SK-N-SH treated with all-trans-retinoic acid at 6 μM for 48 hours (cell line): ENCODE measurements around the gene SERPINA1.

ENCODE experiments used
- ATAC-seq: fragments of 200-7000 bp; cut with Tn5 transposase; 3 replicates; pipeline ENCODE4 v1.9.1; 2020; ENCODE audit warnings: mild to moderate bottlenecking, moderate library complexity
- ARNTL ChIP-seq: fragments of 450-650 bp; formaldehyde crosslinking; IDR thresholded peaks from 2 replicates; pipeline ENCODE4 v1.5.0; 2020; ENCODE audit warnings: low read depth, mild to moderate bottlenecking, moderate library complexity, borderline replicate concordance
- BACH2 ChIP-seq: fragments of 250-450 bp; sonication (Bioruptor Pico); IDR thresholded peaks from 2 replicates; pipeline ENCODE4 v1.9.0; 2021; ENCODE audit warnings: mild to moderate bottlenecking, borderline replicate concordance
- CSDC2 ChIP-seq: fragments of 250-450 bp; sonication (Bioruptor Pico); IDR thresholded peaks from 2 replicates; pipeline ENCODE4 v1.5.0; 2020; ENCODE audit warnings: mild to moderate bottlenecking, moderate library complexity
- CSRNP3 ChIP-seq: fragments of 250-450 bp; sonication (Bioruptor Pico); IDR thresholded peaks from 2 replicates; pipeline ENCODE4 v1.5.1; 2021; ENCODE audit warnings: mild to moderate bottlenecking, moderate library complexity
- ESRRG ChIP-seq: fragments of 250-450 bp; sonication (Bioruptor Pico); IDR thresholded peaks from 2 replicates; pipeline ENCODE4 v1.6.1; 2021; ENCODE audit warnings: mild to moderate bottlenecking
- GLIS3 ChIP-seq: fragments of 250-450 bp; sonication (Bioruptor Pico); IDR thresholded peaks from 2 replicates; pipeline ENCODE4 v1.5.0; 2020; ENCODE audit warnings: mild to moderate bottlenecking, moderate library complexity
- ISL1 ChIP-seq: fragments of 250-450 bp; sonication (Bioruptor Pico); IDR thresholded peaks from 2 replicates; pipeline ENCODE4 v2.1.2; 2022; ENCODE audit warnings: mild to moderate bottlenecking, moderate library complexity
- OSR1 ChIP-seq: fragments of 250-450 bp; sonication (Bioruptor Pico); IDR thresholded peaks from 2 replicates; pipeline ENCODE4 v1.8.0; 2022; ENCODE audit warnings: moderate library complexity, mild to moderate bottlenecking, inconsistent platforms
- POU6F1 ChIP-seq: fragments of 250-450 bp; sonication (Bioruptor Pico); IDR thresholded peaks from 2 replicates; pipeline ENCODE4 v1.8.0; 2021; ENCODE audit warnings: low read depth, mild to moderate bottlenecking, moderate library complexity, borderline replicate concordance
- PPARA ChIP-seq: fragments of 250-450 bp; sonication (Bioruptor Pico); IDR thresholded peaks from 2 replicates; pipeline ENCODE4 v1.5.0; 2020; ENCODE audit warnings: mild to moderate bottlenecking, borderline replicate concordance
- RARB ChIP-seq: fragments of 250-450 bp; sonication (Bioruptor Pico); IDR thresholded peaks from 2 replicates; pipeline ENCODE4 v1.8.0; 2021; ENCODE audit warnings: mild to moderate bottlenecking, moderate library complexity
- TCF4 ChIP-seq: fragments of 250-450 bp; sonication (Bioruptor Pico); IDR thresholded peaks from 2 replicates; pipeline ENCODE4 v1.8.0; 2021; ENCODE audit warnings: mild to moderate bottlenecking, moderate library complexity, borderline replicate concordance
- TOX ChIP-seq: fragments of 250-450 bp; sonication (Bioruptor Pico); IDR thresholded peaks from 2 replicates; pipeline ENCODE4 v1.8.0; 2021; ENCODE audit warnings: mild to moderate bottlenecking, moderate library complexity, borderline replicate concordance
- TSHZ2 ChIP-seq: fragments of 250-450 bp; sonication (Bioruptor Pico); IDR thresholded peaks from 2 replicates; pipeline ENCODE4 v1.5.0; 2020; ENCODE audit warnings: mild to moderate bottlenecking, moderate library complexity
- ZC3H10 ChIP-seq: fragments of 250-450 bp; sonication (Bioruptor Pico); IDR thresholded peaks from 2 replicates; pipeline ENCODE4 v1.5.1; 2021; ENCODE audit warnings: mild to moderate bottlenecking, moderate library complexity
- ZFP3 ChIP-seq: fragments of 250-450 bp; sonication (Bioruptor Pico); IDR thresholded peaks from 2 replicates; pipeline ENCODE4 v1.5.0; 2020; ENCODE audit warnings: mild to moderate bottlenecking, moderate library complexity
- ZFP30 ChIP-seq: fragments of 450-650 bp; formaldehyde crosslinking; IDR thresholded peaks from 2 replicates; pipeline ENCODE4 v1.5.0; 2022; ENCODE audit warnings: mild to moderate bottlenecking, moderate library complexity
- ZNF565 ChIP-seq: fragments of 450-650 bp; formaldehyde crosslinking; conservative IDR thresholded peaks from 2 replicates; pipeline ENCODE4 v1.5.0; 2020; ENCODE audit warnings: low read depth, mild to moderate bottlenecking, moderate library complexity
- ZNF8 ChIP-seq: fragments of 450-650 bp; formaldehyde crosslinking; IDR thresholded peaks from 2 replicates; pipeline ENCODE4 v1.5.0; 2020; ENCODE audit warnings: mild to moderate bottlenecking, moderate library complexity
- TF ChIP-seq, protein P1 (sequence below): fragments of 250-450 bp; sonication (Bioruptor Pico); IDR thresholded peaks from 2 replicates; pipeline ENCODE4 v1.8.0; 2020; ENCODE audit warnings: mild to moderate bottlenecking, moderate library complexity, borderline replicate concordance
- TF ChIP-seq, protein P2 (sequence below): fragments of 250-450 bp; sonication (Bioruptor Pico); IDR thresholded peaks from 2 replicates; pipeline ENCODE4 v1.5.1; 2020; ENCODE audit warnings: low read depth, mild to moderate bottlenecking, moderate library complexity

The SERPINA1 gene

DNA sequence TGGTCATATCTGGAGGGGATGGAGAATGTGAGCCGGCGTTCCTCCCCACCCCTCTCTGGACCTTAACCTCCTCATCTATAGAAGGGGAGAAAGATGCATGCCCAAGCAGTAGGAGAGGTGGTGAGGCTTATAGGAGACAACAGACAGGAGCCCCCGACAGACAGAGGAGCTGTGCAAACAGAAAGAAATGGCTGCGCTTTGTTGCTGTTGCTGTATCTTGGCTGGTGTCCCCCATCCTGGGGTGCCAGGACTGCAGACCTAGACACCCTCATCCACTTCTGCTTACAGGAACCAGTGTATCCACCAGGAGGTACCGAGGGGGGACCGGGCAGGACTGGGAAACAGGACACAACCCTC lies 397 bp downstream of the SERPINA1 start:
- no peak for TF ChIP-seq TSHZ2
- no peak for TF ChIP-seq OSR1
- TF ChIP-seq ESRRG (CRISPR knock-in tag): no peak
- TF ChIP-seq GLIS3: no peak
- no peak for TF ChIP-seq ZNF565 (CRISPR knock-in tag)
- no peak for TF ChIP-seq TCF4 (CRISPR knock-in tag)
- no peak for TF ChIP-seq CSRNP3 (CRISPR knock-in tag)
- no peak for TF ChIP-seq RARB (CRISPR knock-in tag)
- TF ChIP-seq TOX: no peak
- TF ChIP-seq ZNF8 (CRISPR knock-in tag): no peak
- no peak for TF ChIP-seq ISL1 (CRISPR knock-in tag)
- no peak for TF ChIP-seq ZC3H10 (CRISPR knock-in tag)
- ATAC-seq: no peak

DNA sequence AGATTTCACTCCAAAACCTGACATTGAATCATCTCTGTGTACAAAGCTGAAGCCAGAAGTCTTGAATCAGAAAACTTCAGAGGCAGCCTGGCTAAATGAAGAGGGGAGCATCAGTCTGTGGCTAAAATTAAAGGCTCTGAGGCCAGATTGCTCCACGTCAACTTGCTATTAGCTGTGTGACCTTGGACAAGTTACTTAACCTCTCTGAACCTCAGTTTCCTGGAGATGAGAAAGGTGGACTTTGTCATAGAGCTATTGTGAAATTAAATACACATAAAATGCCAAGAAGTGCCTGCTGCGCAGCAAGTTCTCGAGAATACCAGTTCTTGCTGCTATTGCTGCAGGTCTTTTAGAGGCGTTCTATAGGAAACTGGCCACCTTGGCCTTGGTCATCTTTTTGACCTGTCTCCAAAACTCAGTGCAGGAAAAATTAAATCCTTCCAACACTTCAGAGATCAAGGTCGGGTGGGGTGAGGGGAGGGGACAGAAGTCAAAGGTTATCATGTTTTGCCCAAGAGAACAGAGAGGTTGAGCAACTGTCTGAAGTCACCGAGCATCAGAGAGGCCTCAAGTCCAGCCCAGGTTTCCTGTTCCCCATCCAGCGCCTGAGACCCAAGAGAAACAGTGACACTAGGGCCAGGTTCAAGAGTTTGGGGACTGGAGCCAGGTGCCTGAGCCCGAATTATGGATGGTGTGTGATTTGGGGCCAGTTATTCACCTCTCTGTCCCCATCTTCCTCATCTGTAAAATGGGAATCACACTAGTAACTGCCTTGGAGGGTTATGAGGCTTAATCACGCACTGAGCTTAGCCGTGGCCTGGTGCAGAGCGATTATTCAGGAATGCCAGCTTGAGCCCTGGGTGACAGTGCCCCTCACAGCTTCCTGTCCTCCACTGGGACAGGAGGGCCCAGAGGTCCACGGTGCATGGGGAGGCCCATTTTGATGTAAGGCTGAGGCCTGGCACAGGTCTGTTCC lies 1.1 kb downstream of the SERPINA1 start:
- ATAC-seq: no peak
- TF ChIP-seq RARB (CRISPR knock-in tag) (no peak), ZFP3 (CRISPR knock-in tag) (no peak), TOX (no peak), TSHZ2 (no peak), CSRNP3 (CRISPR knock-in tag) (no peak), ARNTL (CRISPR knock-in tag) (no peak)
- TF ChIP-seq, protein P1, sequence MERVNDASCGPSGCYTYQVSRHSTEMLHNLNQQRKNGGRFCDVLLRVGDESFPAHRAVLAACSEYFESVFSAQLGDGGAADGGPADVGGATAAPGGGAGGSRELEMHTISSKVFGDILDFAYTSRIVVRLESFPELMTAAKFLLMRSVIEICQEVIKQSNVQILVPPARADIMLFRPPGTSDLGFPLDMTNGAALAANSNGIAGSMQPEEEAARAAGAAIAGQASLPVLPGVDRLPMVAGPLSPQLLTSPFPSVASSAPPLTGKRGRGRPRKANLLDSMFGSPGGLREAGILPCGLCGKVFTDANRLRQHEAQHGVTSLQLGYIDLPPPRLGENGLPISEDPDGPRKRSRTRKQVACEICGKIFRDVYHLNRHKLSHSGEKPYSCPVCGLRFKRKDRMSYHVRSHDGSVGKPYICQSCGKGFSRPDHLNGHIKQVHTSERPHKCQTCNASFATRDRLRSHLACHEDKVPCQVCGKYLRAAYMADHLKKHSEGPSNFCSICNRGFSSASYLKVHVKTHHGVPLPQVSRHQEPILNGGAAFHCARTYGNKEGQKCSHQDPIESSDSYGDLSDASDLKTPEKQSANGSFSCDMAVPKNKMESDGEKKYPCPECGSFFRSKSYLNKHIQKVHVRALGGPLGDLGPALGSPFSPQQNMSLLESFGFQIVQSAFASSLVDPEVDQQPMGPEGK (CRISPR knock-in tag): no peak
- TF ChIP-seq, all 23 proteins: peak for 0

GRCh38 chr14:94386085-94387031 lies 2.0 kb downstream of the SERPINA1 start:
- no peak for ATAC-seq
- TF ChIP-seq TOX: no peak
- no peak for TF ChIP-seq POU6F1 (CRISPR knock-in tag)
- TF ChIP-seq ZFP30 (CRISPR knock-in tag): no peak
- no peak for TF ChIP-seq RARB (CRISPR knock-in tag)
- no peak for TF ChIP-seq CSDC2 (CRISPR knock-in tag)
- no peak for TF ChIP-seq PPARA (CRISPR knock-in tag)
- no peak for TF ChIP-seq TCF4 (CRISPR knock-in tag)
- TF ChIP-seq, protein P2, sequence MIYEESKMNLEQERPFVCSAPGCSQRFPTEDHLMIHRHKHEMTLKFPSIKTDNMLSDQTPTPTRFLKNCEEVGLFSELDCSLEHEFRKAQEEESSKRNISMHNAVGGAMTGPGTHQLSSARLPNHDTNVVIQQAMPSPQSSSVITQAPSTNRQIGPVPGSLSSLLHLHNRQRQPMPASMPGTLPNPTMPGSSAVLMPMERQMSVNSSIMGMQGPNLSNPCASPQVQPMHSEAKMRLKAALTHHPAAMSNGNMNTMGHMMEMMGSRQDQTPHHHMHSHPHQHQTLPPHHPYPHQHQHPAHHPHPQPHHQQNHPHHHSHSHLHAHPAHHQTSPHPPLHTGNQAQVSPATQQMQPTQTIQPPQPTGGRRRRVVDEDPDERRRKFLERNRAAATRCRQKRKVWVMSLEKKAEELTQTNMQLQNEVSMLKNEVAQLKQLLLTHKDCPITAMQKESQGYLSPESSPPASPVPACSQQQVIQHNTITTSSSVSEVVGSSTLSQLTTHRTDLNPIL: no peak
- TF ChIP-seq BACH2 (CRISPR knock-in tag): no peak
- no peak for TF ChIP-seq GLIS3
- TF ChIP-seq ZNF565 (CRISPR knock-in tag): no peak
